GM19099 (cell line): Measurements from ENCODE around the gene MYL3.

Experiments
- POLR2A ChIP-seq: IDR thresholded peaks from 3 replicates; pipeline ENCODE4 v1.6.1; 2011; ENCODE audit warnings: low read depth; ENCODE audit not compliant: insufficient read length; ENCODE audit errors: extremely low read depth

MYL3 gene

GRCh38 chr3:46880884-46881595 is 17.8 kb upstream of the MYL3 start:
- TF ChIP-seq POLR2A = no peak

- no peak for TF ChIP-seq POLR2A
Observed at GRCh38 chr3:46878781-46879436, 15.7 kb upstream of the MYL3 start.

GRCh38 chr3:46877406-46878125 is 14.3 kb upstream of the MYL3 start, which contains the start of gene PTH1R:
PTH1R (plus strand) TSS chr3:46877721; CDS start chr3:46883560, 5,839 bp downstream.
- TF ChIP-seq POLR2A = no peak

- no peak for TF ChIP-seq POLR2A
Observed at GRCh38 chr3:46876313-46877300, 13.4 kb upstream of the MYL3 start.

- no peak for TF ChIP-seq POLR2A
Observed at GRCh38 chr3:46875560-46875959, 12.3 kb upstream of the MYL3 start.

GRCh38 chr3:46874430-46874829 is 11.2 kb upstream of the MYL3 start:
- no peak for TF ChIP-seq POLR2A

GRCh38 chr3:46873521-46873920 is 10.3 kb upstream of the MYL3 start:
- no peak for TF ChIP-seq POLR2A

GRCh38 chr3:46871222-46871621 is 8.0 kb upstream of the MYL3 start:
- TF ChIP-seq POLR2A = no peak

- no peak for TF ChIP-seq POLR2A
Observed at GRCh38 chr3:46870651-46871050, 7.4 kb upstream of the MYL3 start.

- TF ChIP-seq POLR2A = no peak
Observed at GRCh38 chr3:46869440-46869839, 6.2 kb upstream of the MYL3 start.

- no peak for TF ChIP-seq POLR2A
Observed at GRCh38 chr3:46868948-46869347, 5.7 kb upstream of the MYL3 start.

- no peak for TF ChIP-seq POLR2A
Observed at GRCh38 chr3:46868287-46868686, 5.0 kb upstream of the MYL3 start.

GRCh38 chr3:46867550-46867898 is 4.3 kb upstream of the MYL3 start:
- no peak for TF ChIP-seq POLR2A

- TF ChIP-seq POLR2A = no peak
Observed at GRCh38 chr3:46866720-46867549, 3.7 kb upstream of the MYL3 start.
